COLO668 (cell line): Measurements from ENCODE around the gene NUDT2.
"Not testable (repeated sequence)": the region's sequence is repeated elsewhere in the genome, so short reads cannot be mapped to it uniquely, and the experiment has no call there.

Experiments used
- DNase-seq: peaks from one replicate; lab custom pipeline; 2025; ENCODE audit not compliant: unreplicated experiment; lab: John Stamatoyannopoulos, UW

NUDT2 gene

DNA sequence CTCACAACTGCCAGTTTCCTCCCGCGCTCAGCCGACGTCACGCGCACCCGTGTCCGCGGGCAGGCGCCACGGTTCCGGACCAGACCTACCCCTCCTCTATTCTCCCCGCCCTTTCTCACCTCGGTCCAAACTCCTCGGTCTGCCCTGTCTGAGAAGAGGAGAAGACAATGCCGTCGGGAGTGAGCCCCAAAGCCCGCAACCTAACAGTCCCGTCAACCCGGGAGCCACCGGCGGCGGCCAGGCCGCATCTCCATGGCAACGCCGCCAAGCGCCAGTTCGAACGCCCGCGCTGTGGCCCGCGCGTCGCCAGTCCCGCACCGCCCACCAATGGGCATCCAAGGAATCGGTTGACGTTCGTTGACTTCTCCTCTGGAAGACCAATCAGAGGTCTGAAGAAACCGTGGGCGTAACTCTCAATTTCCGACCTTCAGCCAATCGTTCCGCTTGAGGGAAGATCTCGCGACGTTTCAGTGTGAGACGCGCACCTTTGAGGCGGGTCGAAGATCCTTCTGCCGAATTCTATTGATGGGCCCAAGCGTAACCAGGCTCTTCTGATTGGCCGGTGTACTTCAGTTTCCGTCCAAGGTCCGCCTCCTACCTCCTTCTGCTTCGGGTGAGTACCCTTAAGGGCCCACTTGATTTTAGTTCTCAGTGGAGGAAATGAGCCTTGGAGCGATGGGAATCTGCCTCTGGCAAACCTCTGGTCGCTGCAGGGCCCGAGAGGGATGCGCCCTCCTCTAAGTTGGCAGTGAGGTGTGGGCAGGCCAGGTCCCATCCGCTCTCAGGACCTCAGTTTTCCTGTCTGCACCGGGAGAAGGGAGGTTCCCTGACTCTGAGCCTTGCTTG, at the start of gene NUDT2, which contains the start of gene KIF24:
Gene NUDT2, plus strand, starts transcription at position 583 of the 846 bp plus-strand sequence. CDS start 9,471 bp downstream, outside the sequence.
Gene KIF24, minus strand, starts transcription at position 282 of the 846 bp plus-strand sequence. CDS start 17,922 bp downstream, outside the sequence.
- DNase-seq, result peak; percentile 98

DNA sequence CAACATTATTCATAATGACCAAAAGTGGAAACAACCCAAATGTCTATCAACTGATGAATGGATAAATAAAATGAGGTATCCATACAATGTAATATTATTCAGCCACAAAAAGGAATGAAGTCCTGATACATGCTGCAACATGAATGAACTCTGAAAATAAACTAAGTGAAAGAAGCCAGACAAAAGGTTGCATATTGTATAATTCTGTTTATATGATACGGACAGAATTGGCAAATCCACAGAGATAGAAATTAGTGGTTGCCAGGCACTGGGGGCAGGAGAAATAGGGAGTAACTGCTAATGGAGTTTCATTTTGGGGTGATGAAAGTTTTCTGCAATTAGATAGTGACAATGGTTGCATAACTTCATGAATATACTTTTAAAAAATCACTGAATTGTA, 47.3 kb upstream of the NUDT2 start:
- DNase-seq, result no peak

DNA sequence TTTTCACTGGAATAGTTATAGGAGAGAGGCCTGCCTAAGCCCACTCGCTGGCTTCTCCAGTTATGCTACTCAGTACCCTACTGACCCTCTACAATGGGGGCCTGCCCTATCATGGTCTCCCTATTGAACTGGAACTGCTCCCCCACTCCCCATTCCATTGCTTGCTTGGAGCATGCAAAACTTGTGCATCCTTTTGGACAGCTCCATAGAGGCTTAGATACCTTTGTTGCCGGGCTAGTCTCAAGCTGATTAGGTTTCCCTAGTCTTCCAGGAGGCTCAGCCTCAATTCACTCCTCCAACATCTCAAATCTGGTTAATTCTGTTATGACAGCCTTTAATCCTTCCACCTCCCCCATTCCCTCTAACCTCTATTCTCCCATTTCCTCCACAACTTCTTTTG, 40.2 kb upstream of the NUDT2 start:
- no peak for DNase-seq

DNA sequence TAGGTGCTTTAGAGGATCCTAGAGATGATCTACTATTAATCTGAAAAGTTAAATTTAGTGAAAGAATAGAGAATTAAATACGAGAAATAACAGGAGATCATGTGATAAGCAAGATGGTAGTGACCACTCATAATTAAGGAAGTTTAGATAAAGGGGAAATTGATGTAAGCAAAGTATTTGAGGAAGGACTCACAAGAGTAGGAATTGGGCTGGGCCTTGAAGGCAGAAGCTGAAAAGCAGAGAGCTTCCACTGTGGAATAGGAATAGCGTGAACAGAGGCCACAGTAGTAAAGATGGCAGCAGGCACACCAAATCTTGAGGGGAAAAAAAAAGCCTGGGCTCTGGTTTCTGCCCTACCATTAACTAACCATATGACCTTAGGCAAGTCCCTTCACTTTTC, 38.3 kb upstream of the NUDT2 start:
- DNase-seq, result no peak

DNA sequence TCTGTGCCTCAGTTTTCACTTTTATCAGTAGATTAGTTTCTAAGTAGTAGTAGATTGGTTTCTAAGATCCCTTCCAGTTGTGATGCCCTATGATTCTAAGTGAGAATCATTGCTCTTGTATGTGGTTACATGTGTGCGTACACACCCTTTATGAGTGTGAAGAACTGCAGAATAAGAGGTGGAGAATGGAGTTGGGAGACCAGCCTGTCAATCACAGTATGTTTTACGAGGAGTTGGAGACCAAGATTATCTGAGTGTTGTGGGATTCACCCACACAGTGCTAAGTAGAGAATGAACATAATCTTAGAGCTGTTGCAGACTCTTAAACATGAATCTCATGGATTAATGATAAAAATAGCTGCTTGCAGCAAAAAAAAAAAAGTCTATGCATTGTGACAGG, 37.9 kb upstream of the NUDT2 start:
- no peak for DNase-seq

DNA sequence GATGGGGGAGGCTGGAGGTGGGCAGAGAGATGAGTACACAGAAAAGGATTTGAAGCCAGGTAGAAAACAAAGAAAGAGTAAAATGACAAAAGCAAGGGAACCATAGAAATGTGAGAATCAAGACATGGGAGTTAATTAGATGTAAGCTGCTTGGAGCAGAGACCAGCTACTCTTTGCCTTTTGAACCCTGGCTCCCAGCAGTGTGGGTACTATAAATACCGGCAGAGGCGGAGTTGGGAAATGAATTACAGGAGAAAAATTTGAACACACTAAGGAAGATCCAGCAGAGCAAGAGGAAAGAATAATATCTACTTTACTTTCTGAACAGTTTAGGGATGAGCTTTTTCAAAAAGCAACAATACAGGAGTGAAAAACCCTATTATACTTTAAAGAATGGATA, 36.8 kb upstream of the NUDT2 start:
- DNase-seq, result no peak

DNA sequence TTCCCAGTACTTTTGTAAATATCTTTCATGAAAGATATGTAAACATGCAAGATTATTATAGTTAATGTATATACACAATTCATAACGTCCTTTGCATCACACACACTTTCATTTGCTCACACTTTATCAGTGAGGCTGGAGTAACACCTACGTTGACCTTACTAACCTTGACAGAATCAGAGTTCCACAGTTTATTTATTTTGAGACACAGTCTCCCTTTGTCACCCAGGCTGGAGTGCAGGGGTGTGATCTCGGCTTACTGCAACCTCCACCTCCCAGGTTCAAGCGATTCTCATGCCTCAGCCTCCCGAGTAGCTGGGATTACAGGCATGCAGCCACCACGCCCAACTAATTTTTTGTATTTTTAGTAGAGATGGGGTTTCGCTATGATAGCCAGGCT, 28.3 kb upstream of the NUDT2 start:
- not testable (repeated sequence) for DNase-seq

DNA sequence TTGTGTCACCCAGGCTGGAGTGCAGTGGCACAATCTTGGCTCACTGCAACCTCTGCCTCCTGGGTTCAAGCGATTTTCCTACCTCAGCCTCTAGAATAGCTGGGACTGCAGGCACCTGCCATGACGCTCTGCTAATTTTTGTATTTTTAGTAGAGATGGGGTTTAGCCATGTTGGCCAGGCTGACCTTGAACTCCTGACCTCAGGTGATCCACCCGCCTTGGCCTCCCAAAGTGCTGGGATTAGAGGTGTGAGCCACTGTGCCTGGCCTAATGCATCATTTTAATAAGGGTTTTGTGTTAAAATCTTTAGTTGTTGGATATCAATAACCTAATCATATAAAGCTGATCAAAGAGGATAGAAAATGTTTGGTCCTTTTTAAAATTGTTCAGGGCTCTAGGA, 21.1 kb upstream of the NUDT2 start:
- not testable (repeated sequence) for DNase-seq

DNA sequence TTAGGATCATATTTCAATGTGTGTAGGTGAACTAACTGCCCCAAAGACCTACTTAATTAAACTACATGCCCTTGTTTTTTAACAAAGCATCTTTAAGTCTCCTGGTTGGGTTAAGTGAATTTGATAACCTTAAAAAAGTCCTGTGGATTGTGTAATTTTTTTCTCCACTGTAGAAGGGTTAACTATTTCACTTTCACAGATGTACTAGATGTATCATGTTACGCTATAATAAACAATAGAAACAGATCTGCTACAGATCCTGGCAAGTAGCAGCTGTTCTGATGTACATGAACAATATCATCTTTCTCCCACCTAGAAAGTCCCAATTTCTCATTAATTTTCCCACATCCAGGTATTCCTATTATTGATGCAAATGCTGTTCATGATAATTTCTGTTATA, 19.2 kb upstream of the NUDT2 start:
- DNase-seq, result no peak

DNA sequence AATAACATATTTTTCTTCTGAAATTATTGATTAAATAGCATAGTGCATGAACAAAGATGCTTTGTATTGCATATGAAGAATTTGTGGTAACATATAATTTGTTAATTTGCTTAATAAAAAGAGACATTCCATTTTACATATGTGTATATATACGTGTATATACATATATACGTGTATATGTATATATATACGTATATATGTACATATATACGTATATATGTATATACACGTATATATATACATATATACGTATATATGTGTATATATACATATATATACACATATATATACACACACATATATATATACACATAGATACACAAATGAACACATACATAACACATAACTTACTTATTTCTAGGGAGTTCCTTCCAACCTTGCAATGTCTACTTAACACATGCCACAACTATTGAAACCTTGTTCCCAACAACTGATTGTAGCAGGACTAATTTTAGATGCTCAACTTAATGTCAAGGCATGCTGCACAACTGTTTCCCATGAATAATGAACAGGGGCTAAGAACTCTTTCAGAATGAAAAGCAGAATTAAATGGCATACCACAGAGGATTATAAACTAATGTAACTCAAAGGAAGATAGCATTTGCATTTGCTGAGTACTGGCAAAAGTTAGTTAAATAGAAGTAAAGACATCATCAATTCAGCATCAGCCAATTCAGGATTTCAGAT, 17.7 kb upstream of the NUDT2 start:
- no peak for DNase-seq

DNA sequence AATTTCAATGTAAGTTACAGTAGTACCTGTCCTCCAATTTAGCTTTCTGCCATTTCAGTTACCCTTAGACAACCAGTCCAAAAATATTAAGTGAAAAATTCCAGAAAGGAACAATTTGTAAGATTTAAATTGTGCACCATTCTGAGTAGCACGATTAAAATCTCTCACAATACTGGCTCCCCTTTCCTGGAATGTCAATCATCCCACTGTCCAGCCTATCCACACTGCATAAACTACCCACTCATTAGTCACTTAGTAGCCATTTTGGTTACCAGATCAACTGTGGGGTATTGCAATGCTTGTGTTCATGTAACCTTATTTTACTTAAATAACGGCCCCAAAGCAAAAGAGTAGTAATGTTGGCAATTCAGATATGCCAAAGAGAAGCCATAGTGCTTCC, 11.9 kb upstream of the NUDT2 start:
- DNase-seq, result no peak

DNA sequence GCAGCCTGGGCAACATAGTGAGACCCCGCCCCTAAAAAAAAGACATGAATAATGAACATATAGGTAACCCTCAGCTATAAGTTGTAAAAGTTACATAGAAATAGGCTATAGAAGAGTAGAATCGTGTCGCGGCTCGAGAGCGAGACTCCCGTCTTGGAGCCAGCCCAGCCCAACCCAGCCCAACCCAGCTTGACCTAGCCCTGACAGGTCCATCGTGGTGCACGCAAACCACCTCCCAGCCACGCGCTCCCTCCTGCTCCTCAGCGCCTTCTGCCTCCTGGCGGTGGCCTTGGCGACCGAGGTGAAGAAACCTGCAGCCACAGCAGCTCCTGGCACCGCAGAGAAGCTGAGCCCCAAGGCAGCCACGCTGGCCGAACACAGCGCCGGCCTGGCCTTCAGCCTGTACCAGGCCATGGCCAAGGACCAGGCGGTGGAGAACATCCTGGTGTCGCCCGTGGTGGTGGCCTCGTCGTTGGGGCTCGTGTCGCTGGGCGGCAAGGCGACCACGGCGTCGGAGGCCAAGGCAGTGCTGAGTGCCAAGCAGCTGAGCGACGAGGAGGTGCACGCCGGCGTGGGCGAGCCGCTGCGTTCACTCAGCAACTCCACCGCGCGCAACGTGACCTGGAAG, 11.1 kb upstream of the NUDT2 start:
- DNase-seq, result no peak

DNA sequence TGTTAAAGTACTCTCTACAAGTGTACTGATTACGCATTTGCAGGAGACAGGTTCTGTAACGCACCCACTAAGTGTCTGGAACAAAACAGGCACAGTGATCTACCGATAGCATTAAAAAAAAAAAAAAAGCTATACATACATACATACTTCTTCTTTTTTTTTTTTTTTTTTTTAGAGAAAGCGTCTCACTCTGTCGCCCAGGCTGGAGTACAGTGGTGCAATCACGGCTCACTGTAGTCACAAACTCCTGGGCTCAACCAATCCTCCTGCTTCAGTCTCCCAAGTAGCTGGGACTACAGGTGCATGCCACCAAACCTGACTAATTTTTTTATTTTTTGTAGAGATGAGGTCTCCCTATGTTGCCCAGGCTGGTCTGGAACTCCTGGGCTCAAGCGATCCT, 7.9 kb upstream of the NUDT2 start:
- DNase-seq, result no peak

DNA sequence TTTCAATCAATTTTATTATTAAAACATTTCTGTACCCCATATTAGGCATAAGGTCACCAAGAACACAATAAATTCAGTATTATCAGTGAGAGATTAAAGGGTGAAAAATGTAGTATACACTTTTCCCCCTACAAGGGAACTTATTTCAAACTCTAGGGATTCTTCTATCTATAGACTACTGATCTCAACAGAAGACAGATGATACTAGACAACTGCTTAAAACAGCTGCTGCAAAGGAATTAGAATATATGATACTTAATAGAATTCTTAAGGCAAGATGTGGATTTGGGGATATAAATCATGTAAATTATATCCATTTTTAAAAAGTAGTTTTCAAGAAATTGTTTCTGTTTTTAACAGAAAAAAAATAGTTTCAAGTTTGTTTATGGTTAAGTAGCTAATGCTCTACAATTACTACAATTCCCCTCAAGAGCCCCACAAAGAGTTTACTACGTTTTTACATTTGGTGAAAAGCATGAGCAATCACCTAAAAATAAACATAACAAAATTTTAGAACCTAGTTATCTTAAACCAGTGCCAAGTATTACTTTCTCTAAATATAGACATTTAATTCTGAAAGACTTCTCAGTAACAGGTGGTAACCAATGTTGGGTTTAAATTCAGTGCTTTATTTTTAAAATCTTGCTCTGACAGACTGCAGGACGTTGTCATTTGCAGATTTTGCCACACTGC, 6.3 kb upstream of the NUDT2 start:
- no peak for DNase-seq

DNA sequence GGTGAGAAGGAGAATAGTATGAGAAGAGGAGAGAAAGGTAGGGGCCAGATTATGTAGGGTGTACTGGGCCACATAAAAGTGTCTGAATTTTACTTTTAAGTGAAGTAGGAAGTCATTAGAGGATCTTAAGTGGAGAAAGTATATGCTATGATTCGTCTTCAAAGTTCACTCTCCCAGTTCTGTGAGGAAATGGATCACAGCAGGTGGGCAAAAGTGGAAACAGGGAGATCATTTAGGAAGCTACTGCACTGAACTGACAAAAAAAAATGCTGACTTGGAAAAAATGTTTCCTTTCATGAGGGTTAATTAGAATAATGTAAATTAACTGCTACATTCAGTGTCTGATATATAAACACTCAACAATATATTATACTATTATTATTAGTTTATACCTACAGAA, 2.7 kb upstream of the NUDT2 start:
- no peak for DNase-seq

DNA sequence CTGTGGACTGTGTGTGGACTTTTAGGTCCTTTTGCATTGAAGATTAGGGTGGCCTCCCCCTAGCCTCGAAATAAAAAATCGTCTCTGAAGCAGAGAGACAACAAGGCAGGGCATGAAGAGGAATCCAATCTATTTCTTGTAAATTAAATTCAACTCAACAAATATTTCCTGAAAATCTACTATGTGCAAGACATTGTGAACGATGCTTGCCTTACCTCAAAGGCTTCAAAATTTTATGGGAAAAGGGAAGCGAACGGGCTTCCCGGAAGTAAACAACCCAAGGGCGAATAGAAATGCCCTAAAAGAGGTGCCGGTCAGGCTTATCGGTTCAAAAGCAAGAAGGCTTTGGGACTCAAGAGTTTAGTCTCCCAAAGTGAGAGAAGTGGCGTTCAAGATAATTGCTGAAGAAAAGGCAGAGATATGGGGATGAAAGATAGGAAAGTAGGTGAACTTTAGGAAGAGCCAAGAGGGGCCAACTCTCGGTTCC, 826 bp upstream of the NUDT2 start:
- no peak for DNase-seq

DNA sequence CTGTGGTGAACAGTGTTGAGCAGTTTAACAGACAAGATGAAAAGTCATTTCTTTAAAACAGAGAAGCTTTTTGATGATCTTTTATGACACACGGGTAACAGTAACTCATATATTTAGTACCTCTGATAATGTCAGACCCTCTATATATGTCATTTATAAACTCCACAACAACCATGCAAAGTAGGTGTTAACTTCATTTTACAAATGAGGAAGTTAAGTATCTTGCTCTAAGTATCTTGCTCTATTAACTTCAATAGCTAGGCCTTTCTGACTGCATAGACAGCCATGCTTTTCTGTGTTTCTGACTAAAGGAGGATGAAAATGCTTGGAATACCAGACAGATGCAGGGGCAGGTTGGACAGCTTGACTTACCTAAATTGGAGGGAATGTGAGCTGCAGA, 1.8 kb downstream of the NUDT2 start:
- DNase-seq, result no peak

DNA sequence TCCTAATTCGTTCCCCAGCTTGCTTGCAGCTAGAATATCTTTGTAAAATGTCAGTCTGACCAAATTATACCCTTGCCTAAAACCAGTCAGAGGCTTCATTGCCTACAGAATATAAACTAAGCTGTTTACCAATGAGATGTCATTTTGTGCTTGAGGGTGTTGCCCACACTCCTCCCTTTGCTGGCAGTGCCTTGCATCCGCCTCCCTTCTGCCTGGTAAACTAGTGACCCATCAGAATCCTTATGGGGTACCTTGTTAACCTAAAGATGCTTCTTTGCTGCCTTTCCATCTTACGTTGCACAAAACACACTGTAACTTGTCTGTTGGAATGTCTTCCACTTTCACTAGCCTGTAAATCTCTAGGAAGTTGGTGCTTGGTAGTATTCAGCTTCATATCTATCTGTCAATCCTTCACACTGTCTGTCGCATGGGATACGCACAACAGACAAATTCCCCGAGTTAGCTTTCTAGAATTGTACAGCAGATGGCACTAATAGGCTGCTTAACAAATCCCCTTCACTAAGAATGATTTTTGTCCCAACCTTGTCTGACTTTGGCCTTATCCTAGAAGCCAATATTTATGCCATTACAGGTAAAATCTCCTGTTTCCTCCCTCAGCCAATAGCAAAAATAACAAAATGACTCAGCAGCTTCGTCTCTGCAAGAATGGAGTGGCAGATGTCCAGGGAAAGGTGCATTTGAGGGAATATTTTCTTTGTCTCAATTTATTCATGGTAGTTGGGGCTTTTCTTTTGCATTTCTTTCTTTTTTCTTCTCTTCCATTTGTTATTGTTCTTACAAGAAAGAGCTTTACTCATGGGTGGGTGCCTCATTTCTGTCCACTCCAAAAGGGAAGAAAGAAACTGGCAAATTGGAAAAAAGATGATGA, 3.0 kb downstream of the NUDT2 start:
- DNase-seq, result peak; percentile 10

DNA sequence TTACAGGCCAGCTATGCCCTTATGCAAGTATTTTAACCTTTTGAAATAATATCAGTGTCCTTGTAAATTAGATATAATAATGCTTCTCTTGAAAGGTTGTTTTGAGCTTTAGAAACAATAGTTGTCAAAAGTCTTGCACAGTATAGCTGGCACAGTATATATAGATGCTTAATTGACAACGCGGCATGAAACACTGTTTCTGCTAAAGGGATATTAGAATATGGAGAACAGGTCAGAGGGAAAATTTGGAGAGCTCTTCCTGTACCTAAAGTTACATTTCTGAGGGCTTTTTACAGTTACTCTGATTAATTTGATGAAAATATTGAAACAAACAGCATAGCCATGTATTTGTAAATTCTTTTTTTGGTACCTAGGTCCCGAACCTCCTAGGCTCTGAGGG, 4.5 kb downstream of the NUDT2 start:
- DNase-seq, result no peak

DNA sequence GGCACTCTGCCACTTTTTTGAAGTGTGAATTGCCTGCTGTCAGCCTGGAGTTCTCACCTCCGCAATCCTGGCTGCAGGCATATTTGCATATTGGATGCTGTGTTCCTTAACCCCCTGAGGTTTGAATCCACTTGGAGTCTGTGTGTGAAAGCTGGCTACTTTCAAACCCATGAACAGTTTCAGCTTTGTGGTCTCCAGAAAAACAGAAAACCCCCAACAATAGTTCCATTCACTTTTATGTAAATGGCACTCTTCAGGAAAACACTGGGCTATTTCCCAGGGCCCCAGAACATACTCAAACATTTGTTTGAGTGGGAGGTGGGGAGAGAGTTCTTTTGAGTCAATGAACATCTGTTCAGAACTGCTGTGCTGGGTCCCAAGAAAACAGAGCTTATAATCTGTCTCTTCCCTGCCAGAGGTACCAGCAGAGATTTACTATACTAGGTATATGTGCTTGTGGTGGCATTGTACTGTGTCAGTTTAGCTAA, 5.0 kb downstream of the NUDT2 start:
- no peak for DNase-seq
